ENCODE measurements around the gene MYOZ1.

DNA sequence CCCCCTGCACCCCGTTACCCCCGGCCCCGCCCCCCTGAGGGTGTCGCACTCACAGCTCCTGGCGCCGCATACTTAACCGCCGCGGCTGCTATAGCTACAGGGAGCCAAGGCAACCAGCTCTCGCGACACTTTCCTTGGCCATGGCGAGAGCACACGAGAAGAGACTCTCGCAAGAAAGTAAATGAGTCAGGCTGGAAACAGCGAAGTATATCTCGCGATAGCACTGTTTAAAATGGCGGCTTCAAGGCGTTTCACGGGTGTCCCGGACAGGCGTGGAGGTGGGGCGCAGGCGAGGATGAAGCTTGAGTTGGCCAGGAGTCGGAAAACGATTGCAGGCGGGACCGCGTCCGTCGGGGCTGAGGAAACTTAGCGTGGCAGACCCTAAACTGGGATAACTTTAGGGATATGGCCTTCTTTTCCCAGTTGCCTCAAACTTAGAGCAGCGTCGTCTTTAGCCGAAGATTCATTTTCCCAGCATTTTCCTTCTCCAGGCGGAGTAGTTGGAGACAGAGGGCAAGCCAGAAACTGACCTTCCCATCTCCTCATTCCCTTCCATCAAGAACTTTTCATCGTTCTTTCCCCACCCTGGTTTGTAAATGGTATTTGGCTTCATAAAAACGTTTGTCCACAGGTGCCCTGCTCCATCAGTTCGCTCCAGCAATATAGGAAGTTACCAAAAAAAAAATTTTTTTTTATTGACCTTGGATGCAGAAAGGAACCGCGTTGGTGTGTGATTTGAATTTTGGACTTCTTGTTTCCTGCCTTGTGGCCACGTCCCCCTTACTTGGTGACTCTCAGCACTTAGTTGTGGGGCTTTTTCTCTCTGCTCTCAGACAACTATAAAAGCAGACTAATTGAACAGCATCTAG lies 15.2 kb downstream of the MYOZ1 start:
- TF ChIP-seq, protein P1, sequence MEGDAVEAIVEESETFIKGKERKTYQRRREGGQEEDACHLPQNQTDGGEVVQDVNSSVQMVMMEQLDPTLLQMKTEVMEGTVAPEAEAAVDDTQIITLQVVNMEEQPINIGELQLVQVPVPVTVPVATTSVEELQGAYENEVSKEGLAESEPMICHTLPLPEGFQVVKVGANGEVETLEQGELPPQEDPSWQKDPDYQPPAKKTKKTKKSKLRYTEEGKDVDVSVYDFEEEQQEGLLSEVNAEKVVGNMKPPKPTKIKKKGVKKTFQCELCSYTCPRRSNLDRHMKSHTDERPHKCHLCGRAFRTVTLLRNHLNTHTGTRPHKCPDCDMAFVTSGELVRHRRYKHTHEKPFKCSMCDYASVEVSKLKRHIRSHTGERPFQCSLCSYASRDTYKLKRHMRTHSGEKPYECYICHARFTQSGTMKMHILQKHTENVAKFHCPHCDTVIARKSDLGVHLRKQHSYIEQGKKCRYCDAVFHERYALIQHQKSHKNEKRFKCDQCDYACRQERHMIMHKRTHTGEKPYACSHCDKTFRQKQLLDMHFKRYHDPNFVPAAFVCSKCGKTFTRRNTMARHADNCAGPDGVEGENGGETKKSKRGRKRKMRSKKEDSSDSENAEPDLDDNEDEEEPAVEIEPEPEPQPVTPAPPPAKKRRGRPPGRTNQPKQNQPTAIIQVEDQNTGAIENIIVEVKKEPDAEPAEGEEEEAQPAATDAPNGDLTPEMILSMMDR (IDR thresholded peaks at IDR 0.05; ENCODE audit: insufficient read depth, low read length, poor library complexity, severe bottlenecking) = no peak
- TF ChIP-seq EZH2phosphoT487 (conservative IDR thresholded peaks at IDR 0.05; ENCODE audit: low read length) = no peak

Measured in SU-DHL-6 (cell line).